GOT3 (cell line): ENCODE results near the gene ITGA11.
A peak's percentile ranks its signal among the peaks of the same experiment; 100 is the strongest.

ENCODE experiments used
- DNase-seq: peaks from one replicate; lab custom pipeline; 2025; ENCODE audit warnings: mixed read lengths; lab: John Stamatoyannopoulos, UW

Gene ITGA11

GRCh38 chr15:68265081-68265480 lies 166.9 kb downstream of the ITGA11 start:
- DNase-seq = no peak

GRCh38 chr15:68264282-68264681 lies 167.7 kb downstream of the ITGA11 start:
- DNase-seq = no peak

GRCh38 chr15:68262514-68263356 lies 169.2 kb downstream of the ITGA11 start:
- no peak for DNase-seq

- no peak for DNase-seq
Observed at GRCh38 chr15:68261980-68262379, 170.0 kb downstream of the ITGA11 start.

DNA sequence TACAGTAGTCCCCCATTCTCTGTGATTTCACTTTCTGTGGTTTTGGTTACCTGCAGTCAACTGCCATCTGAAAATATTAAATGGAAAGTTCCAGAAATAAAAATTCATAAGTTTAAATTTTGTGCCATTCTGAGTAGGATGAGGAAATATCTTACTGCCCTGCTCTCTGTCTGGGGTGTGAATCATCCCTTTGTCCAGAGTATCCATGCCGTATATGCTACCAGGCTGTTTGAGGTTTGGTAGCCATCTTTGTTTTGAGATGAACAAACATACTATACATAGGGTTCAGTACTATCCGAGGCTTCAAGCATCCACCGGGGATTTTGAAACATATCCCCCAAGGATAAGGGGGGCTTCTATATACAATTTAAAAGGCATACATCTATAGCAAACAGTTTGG lies 170.7 kb downstream of the ITGA11 start:
- DNase-seq = no peak

GRCh38 chr15:68259883-68260282 lies 172.1 kb downstream of the ITGA11 start:
- no peak for DNase-seq

DNA sequence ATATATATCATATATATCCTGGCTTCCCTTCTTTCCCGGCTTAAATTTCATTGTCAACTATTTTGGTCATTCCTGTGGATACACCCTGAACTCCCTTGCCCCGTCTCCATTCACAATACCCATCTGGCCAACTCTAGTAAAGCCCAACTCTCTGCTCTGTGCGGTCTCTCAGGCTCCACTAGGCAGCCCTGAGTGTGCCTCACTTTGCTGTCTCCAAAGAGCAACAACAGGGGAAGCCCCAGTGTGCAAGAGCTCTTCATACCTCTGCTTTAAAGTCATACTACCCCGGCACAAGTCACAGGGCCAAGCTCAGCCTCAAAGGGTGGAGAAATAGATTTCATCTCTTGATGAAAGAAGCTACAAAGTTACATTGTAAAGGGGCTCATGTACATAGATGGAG lies 173.3 kb downstream of the ITGA11 start:
- DNase-seq = no peak

DNA sequence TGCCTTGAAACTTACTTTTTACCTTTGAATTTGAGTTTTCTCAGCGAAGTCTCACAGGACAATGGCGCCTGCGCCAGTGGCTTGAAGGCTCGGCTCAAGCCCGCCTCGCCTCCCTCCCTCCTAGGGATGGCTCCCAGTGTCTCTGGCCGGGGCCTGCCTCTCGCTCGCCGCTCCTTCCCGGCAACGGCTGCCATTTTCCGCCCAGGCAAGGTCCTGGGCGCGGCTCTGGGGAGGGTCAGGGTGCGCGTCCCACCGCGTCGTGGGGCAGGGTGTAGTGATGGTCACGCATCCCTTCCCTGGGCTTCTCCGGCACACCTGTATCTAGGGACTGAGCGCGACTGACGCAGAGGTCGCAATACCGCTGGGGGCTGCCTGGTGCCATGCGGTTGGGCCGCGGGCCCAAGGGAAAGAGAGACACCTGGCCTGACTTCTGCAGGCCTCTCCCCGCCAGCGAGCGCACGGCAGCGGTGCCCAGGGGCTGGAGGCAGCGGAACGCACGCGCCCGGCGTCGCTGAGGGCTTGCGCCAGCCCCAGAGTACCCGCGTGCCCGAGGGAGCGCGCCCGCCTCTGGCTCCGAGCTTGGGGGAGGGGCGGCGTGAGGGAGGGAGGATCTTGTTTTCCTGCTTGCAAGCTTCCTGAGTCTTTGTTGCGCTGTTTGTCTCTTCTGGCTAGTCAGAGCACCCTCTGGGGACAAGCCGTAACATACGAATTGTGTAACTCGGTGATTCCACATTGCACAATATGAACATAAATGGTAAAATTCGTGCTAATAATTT lies 175.1 kb downstream of the ITGA11 start:
- peak; percentile 58 for DNase-seq

DNA sequence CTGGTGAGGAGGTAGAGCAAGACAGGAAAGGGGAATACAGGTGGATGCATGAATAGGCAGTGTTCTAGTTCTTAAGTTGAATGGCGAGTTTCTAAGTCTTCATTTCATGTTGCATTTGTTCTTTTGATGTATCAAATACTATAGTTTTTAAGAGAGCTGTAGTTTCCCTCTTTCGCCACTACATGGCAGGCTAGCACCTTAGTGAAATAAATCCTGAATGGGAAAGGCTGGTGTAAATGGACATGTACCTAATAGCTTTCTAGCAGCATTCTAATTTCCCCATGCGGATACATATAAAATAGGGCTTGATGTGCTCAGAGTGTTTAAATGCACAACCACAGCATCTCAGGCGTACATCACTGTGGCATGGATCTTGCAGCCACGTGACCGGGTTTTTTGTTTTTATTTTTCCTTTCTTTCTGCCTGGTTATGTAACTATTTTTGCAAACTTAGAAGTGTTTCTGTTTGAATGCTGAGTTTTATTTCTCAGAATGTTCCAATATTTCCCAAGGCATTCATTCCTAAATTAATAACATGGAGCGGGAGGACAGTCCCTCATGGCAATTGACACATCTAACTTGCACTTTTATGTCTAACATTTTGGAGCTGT lies 178.9 kb downstream of the ITGA11 start:
- no peak for DNase-seq

GRCh38 chr15:68249058-68249713 lies 182.8 kb downstream of the ITGA11 start:
- no peak for DNase-seq
